ENCODE data around the gene USP14.

DNA sequence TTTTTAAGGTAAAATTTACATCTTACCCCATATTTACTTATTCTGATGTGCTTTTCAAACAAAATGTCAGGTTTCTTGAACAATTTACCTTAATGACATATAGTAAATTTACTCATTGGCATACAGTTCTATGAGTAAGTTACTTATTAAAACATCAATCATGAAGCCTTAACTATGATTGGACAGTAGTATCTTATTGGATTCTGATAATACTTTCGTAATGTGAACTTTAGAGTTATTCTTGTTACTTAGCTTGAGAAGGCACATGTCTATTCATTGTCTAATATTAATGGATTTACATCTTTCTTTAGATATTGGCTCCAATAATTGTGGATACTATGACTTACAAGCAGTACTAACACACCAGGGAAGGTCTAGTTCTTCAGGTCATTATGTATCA, 51.7 kb downstream of the USP14 start:
- TF ChIP-seq EZH2 (IDR thresholded peaks at IDR 0.05; ENCODE audit: low read depth, unreplicated experiment), result no peak
- TF ChIP-seq, protein P1, sequence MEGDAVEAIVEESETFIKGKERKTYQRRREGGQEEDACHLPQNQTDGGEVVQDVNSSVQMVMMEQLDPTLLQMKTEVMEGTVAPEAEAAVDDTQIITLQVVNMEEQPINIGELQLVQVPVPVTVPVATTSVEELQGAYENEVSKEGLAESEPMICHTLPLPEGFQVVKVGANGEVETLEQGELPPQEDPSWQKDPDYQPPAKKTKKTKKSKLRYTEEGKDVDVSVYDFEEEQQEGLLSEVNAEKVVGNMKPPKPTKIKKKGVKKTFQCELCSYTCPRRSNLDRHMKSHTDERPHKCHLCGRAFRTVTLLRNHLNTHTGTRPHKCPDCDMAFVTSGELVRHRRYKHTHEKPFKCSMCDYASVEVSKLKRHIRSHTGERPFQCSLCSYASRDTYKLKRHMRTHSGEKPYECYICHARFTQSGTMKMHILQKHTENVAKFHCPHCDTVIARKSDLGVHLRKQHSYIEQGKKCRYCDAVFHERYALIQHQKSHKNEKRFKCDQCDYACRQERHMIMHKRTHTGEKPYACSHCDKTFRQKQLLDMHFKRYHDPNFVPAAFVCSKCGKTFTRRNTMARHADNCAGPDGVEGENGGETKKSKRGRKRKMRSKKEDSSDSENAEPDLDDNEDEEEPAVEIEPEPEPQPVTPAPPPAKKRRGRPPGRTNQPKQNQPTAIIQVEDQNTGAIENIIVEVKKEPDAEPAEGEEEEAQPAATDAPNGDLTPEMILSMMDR (conservative IDR thresholded peaks at IDR 0.05; ENCODE audit: low read depth in 2 of 2), result no peak
- TF ChIP-seq POLR2AphosphoS5 (IDR thresholded peaks at IDR 0.05; ENCODE audit: low read depth), result no peak
- TF ChIP-seq REST (IDR thresholded peaks at IDR 0.05; ENCODE audit: unreplicated experiment), result no peak
- TF ChIP-seq EZH2phosphoT487 (IDR thresholded peaks at IDR 0.05; ENCODE audit: unreplicated experiment), result no peak
- no peak for TF ChIP-seq CREB1 (CRISPR knock-in tag; IDR thresholded peaks at IDR 0.05; ENCODE audit: low read depth)
- no peak for TF ChIP-seq JUNB (IDR thresholded peaks at IDR 0.05; ENCODE audit: unreplicated experiment)
- TF ChIP-seq ZNF331 (CRISPR knock-in tag; IDR thresholded peaks at IDR 0.05; ENCODE audit: low read depth), result no peak
- no peak for TF ChIP-seq STAT1 (IDR thresholded peaks at IDR 0.05; ENCODE audit: unreplicated experiment)
- TF ChIP-seq NANOG (IDR thresholded peaks at IDR 0.05; ENCODE audit: borderline replicate concordance), result no peak
- no peak for TF ChIP-seq ZNF114 (CRISPR knock-in tag; IDR thresholded peaks at IDR 0.05)
- TF ChIP-seq, protein P2, sequence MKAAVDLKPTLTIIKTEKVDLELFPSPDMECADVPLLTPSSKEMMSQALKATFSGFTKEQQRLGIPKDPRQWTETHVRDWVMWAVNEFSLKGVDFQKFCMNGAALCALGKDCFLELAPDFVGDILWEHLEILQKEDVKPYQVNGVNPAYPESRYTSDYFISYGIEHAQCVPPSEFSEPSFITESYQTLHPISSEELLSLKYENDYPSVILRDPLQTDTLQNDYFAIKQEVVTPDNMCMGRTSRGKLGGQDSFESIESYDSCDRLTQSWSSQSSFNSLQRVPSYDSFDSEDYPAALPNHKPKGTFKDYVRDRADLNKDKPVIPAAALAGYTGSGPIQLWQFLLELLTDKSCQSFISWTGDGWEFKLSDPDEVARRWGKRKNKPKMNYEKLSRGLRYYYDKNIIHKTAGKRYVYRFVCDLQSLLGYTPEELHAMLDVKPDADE (IDR thresholded peaks at IDR 0.05), result no peak
- TF ChIP-seq, protein P3, sequence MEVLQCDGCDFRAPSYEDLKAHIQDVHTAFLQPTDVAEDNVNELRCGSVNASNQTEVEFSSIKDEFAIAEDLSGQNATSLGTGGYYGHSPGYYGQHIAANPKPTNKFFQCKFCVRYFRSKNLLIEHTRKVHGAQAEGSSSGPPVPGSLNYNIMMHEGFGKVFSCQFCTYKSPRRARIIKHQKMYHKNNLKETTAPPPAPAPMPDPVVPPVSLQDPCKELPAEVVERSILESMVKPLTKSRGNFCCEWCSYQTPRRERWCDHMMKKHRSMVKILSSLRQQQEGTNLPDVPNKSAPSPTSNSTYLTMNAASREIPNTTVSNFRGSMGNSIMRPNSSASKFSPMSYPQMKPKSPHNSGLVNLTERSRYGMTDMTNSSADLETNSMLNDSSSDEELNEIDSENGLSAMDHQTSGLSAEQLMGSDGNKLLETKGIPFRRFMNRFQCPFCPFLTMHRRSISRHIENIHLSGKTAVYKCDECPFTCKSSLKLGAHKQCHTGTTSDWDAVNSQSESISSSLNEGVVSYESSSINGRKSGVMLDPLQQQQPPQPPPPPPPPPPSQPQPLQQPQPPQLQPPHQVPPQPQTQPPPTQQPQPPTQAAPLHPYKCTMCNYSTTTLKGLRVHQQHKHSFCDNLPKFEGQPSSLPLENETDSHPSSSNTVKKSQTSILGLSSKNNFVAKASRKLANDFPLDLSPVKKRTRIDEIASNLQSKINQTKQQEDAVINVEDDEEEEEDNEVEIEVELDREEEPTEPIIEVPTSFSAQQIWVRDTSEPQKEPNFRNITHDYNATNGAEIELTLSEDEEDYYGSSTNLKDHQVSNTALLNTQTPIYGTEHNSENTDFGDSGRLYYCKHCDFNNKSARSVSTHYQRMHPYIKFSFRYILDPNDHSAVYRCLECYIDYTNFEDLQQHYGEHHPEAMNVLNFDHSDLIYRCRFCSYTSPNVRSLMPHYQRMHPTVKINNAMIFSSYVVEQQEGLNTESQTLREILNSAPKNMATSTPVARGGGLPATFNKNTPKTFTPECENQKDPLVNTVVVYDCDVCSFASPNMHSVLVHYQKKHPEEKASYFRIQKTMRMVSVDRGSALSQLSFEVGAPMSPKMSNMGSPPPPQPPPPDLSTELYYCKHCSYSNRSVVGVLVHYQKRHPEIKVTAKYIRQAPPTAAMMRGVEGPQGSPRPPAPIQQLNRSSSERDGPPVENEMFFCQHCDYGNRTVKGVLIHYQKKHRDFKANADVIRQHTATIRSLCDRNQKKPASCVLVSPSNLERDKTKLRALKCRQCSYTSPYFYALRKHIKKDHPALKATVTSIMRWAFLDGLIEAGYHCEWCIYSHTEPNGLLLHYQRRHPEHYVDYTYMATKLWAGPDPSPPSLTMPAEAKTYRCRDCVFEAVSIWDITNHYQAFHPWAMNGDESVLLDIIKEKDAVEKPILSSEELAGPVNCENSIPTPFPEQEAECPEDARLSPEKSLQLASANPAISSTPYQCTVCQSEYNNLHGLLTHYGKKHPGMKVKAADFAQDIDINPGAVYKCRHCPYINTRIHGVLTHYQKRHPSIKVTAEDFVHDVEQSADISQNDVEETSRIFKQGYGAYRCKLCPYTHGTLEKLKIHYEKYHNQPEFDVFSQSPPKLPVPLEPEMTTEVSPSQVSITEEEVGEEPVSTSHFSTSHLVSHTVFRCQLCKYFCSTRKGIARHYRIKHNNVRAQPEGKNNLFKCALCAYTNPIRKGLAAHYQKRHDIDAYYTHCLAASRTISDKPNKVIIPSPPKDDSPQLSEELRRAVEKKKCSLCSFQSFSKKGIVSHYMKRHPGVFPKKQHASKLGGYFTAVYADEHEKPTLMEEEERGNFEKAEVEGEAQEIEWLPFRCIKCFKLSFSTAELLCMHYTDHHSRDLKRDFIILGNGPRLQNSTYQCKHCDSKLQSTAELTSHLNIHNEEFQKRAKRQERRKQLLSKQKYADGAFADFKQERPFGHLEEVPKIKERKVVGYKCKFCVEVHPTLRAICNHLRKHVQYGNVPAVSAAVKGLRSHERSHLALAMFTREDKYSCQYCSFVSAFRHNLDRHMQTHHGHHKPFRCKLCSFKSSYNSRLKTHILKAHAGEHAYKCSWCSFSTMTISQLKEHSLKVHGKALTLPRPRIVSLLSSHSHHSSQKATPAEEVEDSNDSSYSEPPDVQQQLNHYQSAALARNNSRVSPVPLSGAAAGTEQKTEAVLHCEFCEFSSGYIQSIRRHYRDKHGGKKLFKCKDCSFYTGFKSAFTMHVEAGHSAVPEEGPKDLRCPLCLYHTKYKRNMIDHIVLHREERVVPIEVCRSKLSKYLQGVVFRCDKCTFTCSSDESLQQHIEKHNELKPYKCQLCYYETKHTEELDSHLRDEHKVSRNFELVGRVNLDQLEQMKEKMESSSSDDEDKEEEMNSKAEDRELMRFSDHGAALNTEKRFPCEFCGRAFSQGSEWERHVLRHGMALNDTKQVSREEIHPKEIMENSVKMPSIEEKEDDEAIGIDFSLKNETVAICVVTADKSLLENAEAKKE (CRISPR knock-in tag; IDR thresholded peaks at IDR 0.05), result no peak

All from GM23338 (cell line).